Heart right ventricle (tissue), 16 donors: ENCODE measurements around the gene YIF1B. TPM values are rescaled to one million over a fixed set of nuclear protein-coding genes. Genes with fewer than 3 reads are reported as not detected.

ENCODE experiments used
- ATAC-seq, 8 donors: fragments of 200-7000 bp; cut with Tn5 transposase; one replicate each; pipeline ENCODE4 v1.9.1; 2020; ENCODE audit warnings: mild to moderate bottlenecking in 8 of 8, moderate library complexity in 8 of 8, moderate number of reproducible peaks in 1 of 8
- DNase-seq, 2 donors: peaks; one replicate each; pipeline ENCODE4 v3.0.0-alpha.2; 2020
- H3K27ac ChIP-seq, 10 donors: fragments of 200-600 bp; sonication (generic) in 2 of 10; one replicate each; pipeline versions ENCODE4 v1.5.0 to v1.8.0; 2020 to 2022; ENCODE audit warnings: mild to moderate bottlenecking in 3 of 10
- H3K27me3 ChIP-seq, 7 donors: fragments of 200-600 bp; one replicate each; pipeline ENCODE4 v1.8.0; 2021 to 2022; ENCODE audit warnings: mild to moderate bottlenecking in 2 of 7
- H3K36me3 ChIP-seq, 9 donors: fragments of 200-600 bp; sonication (generic) in 1 of 9; one replicate each; pipeline versions ENCODE4 v1.5.0 to v1.8.0; 2020 to 2022; ENCODE audit warnings: mild to moderate bottlenecking in 2 of 9
- H3K4me1 ChIP-seq, 9 donors: fragments of 200-600 bp; sonication (generic) in 1 of 9; one replicate each; pipeline versions ENCODE4 v1.5.0 to v1.8.0; 2020 to 2022; ENCODE audit warnings: mild to moderate bottlenecking in 4 of 9
- H3K4me3 ChIP-seq, 10 donors: fragments of 200-600 bp; sonication (generic) in 2 of 10; one replicate each; pipeline versions ENCODE4 v1.5.0 to v1.8.0; 2020 to 2022; ENCODE audit warnings: mild to moderate bottlenecking in 7 of 10, moderate library complexity in 2 of 10
- H3K9me3 ChIP-seq, 11 donors: fragments of 200-600 bp in 10 of 11; sonication (generic) in 2 of 11; one replicate each; pipeline versions ENCODE4 v1.5.0 to v1.8.0; 2013 to 2022; ENCODE audit warnings: mild to moderate bottlenecking in 2 of 11, control low read depth in 1 of 11, moderate library complexity in 1 of 11
- WGBS, 2 donors: extraction: QIAGEN DNeasy Blood & Tissue Kit; methylation state at CpG; one replicate each; pipeline ENCODE4 v1.1.7; 2013; ENCODE audit warnings: inconsistent platforms in 1 of 2; 5-methylcytosine and 5-hydroxymethylcytosine counted together
- intact Hi-C, 10 donors: fragments of 100-400 bp; cut with DNase I; formaldehyde crosslinking; loops; one replicate each; pipeline versions ENCODE4 v1.11.1 to v1.14.2; 2022
- polyA plus RNA-seq, 2 donors: library from polyadenylated mRNA; stranded (reverse); fragments of 200-250 nt; gene quantifications; one replicate each; pipeline ENCODE4 v1.2.3, GENCODE V29; 2013
- total RNA-seq, 10 donors: library from RNA; stranded (reverse); fragmentation: NEBNext Ultra II Directional in 3 of 10; extraction: Animal tissue kit (Norgen Biotek cat#: 25700) in 3 of 10; gene quantifications; one replicate each; pipeline versions ENCODE4 v1.2.1 to v1.2.4, GENCODE V29; 2021 to 2023
- TF ChIP-seq, protein P1 (sequence below), 9 donors: fragments of 200-600 bp; sonication (generic) in 2 of 9; IDR thresholded peaks; one replicate each; pipeline versions ENCODE4 v1.5.0 to v1.8.0; 2021 to 2022; ENCODE audit warnings: antibody characterized with exemption in 9 of 9, mild to moderate bottlenecking in 5 of 9, moderate library complexity in 1 of 9
- donor health status: Arrhythmogenic right ventricular cardiomyopathy.
- donor health status: ischemic (EF 13 %, LVEDD 7.1; RV severe dilation, severe dysfunction).
- donor health status: healthy with polysubstance abuse.
- donor health status: DM: no; HTN: yes; CAD: no.
- donor health status: DM: no; HTN: no; CAD: no.
- donor health status: ischemic (EF 25% LVEDD 6.9; RV normal size, moderate dysfunction).
- donor health status: ischemic (EF 25% LVEDD 5.7; RV mildly dilated, moderate dysfunction).
- donor health status: healthy.
- donor health status: DM: yes; HTN: yes; CAD: no.
- donor health status: Ischemic cardiomyopathy.
- donor health status: ischemic (EF 35%, LVEDD 5.7; RV mildly dilated, moderate dysfunction).
- donor health status: nonischemic (EF 11% LVEDD 7.7; RV severe dilation, severe dysfunction).
- donor health status: DM: yes; HTN: yes; CAD: no.
- donor health status: PGD.
- donor health status: ischemic (EF 29% LVEDD 5.4; RV normal size, mild dysfunction).
- donor health status: nonischemic (EF 23%, LVEDD 6.1; RV moderate dilation, normal function).

The YIF1B gene
- total and polyA plus RNA-seq, 12 donors = 24.3 to 115 (median 30.8) TPM

DNA sequence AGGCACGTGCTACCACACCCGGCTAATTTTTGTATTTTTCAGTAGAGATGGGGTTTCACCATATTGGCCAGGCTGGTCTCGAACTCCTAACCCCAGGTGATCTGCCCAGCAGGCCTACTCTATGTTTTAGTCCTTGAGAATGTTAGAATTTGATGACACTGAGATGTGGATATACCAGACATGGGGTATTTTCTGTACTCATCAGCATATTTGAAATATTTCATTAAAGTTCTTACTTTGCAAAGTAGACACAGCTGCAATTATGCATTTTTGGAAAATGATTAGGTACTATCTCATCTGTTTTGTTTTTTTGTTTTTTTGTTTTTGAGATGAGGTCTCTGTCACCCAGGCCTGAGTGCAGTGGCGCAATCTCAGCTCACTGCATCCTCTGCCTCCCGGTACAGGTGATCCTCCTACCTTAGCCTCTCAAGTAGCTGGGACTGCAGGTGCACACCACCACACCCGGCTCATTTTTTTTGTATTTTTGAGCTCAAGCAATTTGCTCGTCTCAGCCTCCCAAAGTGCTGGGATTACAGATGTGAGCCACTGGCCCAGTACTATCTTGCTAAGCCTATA lies 38.7 kb downstream of the YIF1B start:
- ATAC-seq (no peak), DNase-seq (no peak)
- no peak overlapping the region for H3K4me3 ChIP-seq
- no peaks in the 10 kb centered on the region for H3K36me3 ChIP-seq
- TF ChIP-seq, protein P1, sequence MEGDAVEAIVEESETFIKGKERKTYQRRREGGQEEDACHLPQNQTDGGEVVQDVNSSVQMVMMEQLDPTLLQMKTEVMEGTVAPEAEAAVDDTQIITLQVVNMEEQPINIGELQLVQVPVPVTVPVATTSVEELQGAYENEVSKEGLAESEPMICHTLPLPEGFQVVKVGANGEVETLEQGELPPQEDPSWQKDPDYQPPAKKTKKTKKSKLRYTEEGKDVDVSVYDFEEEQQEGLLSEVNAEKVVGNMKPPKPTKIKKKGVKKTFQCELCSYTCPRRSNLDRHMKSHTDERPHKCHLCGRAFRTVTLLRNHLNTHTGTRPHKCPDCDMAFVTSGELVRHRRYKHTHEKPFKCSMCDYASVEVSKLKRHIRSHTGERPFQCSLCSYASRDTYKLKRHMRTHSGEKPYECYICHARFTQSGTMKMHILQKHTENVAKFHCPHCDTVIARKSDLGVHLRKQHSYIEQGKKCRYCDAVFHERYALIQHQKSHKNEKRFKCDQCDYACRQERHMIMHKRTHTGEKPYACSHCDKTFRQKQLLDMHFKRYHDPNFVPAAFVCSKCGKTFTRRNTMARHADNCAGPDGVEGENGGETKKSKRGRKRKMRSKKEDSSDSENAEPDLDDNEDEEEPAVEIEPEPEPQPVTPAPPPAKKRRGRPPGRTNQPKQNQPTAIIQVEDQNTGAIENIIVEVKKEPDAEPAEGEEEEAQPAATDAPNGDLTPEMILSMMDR (IDR thresholded peaks at IDR 0.05) = no peak
- H3K27ac ChIP-seq = peak overlapping the region; percentile 61 to 92 (median 84)
- 93 to 94% methylated on average over 7 of the region's 7 CpGs for WGBS, 2 donors
- peaks cover 12 to 77% (median 53%) of the 10 kb centered on the region in 9 donors for H3K4me1 ChIP-seq
- H3K27me3 ChIP-seq = no peaks in the 10 kb centered on the region
- H3K9me3 ChIP-seq = no peaks in the 10 kb centered on the region
- intact Hi-C loops = loop anchor here in 3 of 10 donors (5.0 kb wide), 2 partner anchors 40 to 45 kb away; partner anchors contain the start of genes KCNK6 (in 2 of the 3) and YIF1B (in 2 of the 3)

- peak overlapping the region in 6 of 10 donors; percentile 22 to 71 (median 44) for H3K27ac ChIP-seq
- WGBS, 2 donors = 24 to 25% methylated on average over 9 of the region's 9 CpGs
- DNase-seq = peak; percentile 38 to 71
- no peaks in the 10 kb centered on the region for H3K9me3 ChIP-seq
- TF ChIP-seq, protein P1 (IDR thresholded peaks at IDR 0.05) = no peak
- intact Hi-C loops = loop anchor here in 6 of 10 donors (2.0 to 5.0 kb wide), 3 partner anchors 43 to 48 kb away; partner anchors contain the start of genes KCNK6 (in 4 of the 6) and YIF1B (in 3 of the 6)
- peak in 3 of 8 donors; percentile 42 to 60 (median 43) for ATAC-seq
- H3K27me3 ChIP-seq = no peaks in the 10 kb centered on the region
- no peaks in the 10 kb centered on the region for H3K36me3 ChIP-seq
- peak overlapping the region in 1 of 10 donors; percentile 19 for H3K4me3 ChIP-seq
- H3K4me1 ChIP-seq = peaks cover 12 to 58% (median 39%) of the 10 kb centered on the region in 9 donors
Measured at GRCh38 chr19:38274739-38275138, 41.0 kb downstream of the YIF1B start.

GRCh38 chr19:38273499-38273898 lies 42.2 kb downstream of the YIF1B start:
- Histone ChIP-seq H3K36me3 (no peaks in the 10 kb centered on the region), H3K27ac (no peak overlapping the region), H3K4me3 (no peak overlapping the region), H3K27me3 (no peaks in the 10 kb centered on the region), H3K9me3 (no peaks in the 10 kb centered on the region), H3K4me1 (peaks cover 9 to 47% (median 29%) of the 10 kb centered on the region in 9 donors)
- DNase-seq (no peak), ATAC-seq (no peak)
- 74 to 81% methylated on average over 2 of the region's 2 CpGs for WGBS, 2 donors
- intact Hi-C loops = loop anchor here in 2 of 10 donors (5.0 kb wide), 2 partner anchors 44 to 49 kb away; partner anchors contain the start of genes KCNK6 (in 1 of the 2) and YIF1B (in 1 of the 2)
- TF ChIP-seq, protein P1 (IDR thresholded peaks at IDR 0.05) = no peak

DNA sequence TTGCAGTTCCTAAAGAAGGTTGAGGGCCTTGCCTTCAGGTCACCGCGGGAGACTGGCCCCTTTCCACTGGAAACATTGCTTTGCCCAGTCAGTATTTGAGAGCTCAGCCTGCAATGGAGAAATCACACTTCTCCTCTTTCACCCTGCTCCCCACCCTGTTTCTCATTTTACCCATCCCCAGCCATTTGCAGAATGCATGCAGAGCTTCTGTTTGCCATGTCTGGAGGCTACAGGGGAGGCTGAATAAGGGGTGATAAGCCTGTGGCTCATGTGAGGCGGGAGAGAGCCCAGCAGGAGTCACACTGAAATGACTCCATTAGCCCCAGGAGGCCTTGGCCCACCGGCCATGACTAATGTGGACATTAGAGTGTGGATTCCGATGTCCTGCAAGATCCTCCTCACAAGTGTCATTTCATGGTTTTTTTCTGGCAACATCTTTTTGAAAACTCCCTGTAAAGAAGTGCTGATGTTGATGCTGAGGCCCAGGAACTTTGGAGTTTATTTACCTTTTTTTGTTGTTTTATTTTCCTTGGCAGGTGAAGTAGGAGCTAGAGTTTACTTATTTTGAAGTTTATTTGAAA lies 45.1 kb downstream of the YIF1B start:
- DNase-seq (no peak), ATAC-seq (no peak)
- no peaks in the 10 kb centered on the region for H3K9me3 ChIP-seq
- no peak overlapping the region for H3K27ac ChIP-seq
- no peaks in the 10 kb centered on the region for H3K36me3 ChIP-seq
- H3K4me1 ChIP-seq = peaks cover 3 to 19% (median 15%) of the 10 kb centered on the region in 9 donors
- 81 to 91% methylated on average over 5 of the region's 5 CpGs for WGBS, 2 donors
- no peaks in the 10 kb centered on the region for H3K27me3 ChIP-seq
- TF ChIP-seq, protein P1 (IDR thresholded peaks at IDR 0.05) = no peak
- intact Hi-C loops = loop anchor here in 2 of 10 donors (5.0 kb wide), 2 partner anchors 47 to 52 kb away; partner anchors contain the start of genes KCNK6 (in 1 of the 2) and YIF1B (in 1 of the 2)
- H3K4me3 ChIP-seq = no peak overlapping the region
